Keratinocyte (primary cell): Measurements from ENCODE around the gene LAMA2. TPM values are rescaled to one million over a fixed set of nuclear protein-coding genes. Genes with fewer than 3 reads are reported as not detected.
A peak's percentile ranks its signal among the peaks of the same experiment; 100 is the strongest.

ENCODE experiments used
- DNase-seq: peaks from one replicate; pipeline ENCODE4 v3.0.0-alpha.2; 2011; ENCODE audit warnings: low read depth, missing footprints, low spot score
- FAIRE-seq: peaks from 2 replicates; lab custom pipeline; 2011; peaks lifted over from hg19 to GRCh38; lab: Jason Lieb, UNC
- H2AFZ ChIP-seq: 2 replicates; pipeline ENCODE4 v1.6.0; 2012; ENCODE audit warnings: low read length, control low read depth, inconsistent platforms; ENCODE audit not compliant: control insufficient read depth
- H3K27ac ChIP-seq: 2 replicates; pipeline ENCODE4 v1.5.1; 2011; ENCODE audit warnings: low read length; ENCODE audit not compliant: control insufficient read depth, insufficient read depth
- H3K27me3 ChIP-seq: 3 replicates; pipeline ENCODE4 v1.6.0; 2011; ENCODE audit warnings: low read length; ENCODE audit not compliant: control insufficient read depth, insufficient read depth; ENCODE audit errors: extremely low read depth
- H3K36me3 ChIP-seq, 2 experiments: 2 replicates in 1 of 2; 3 replicates in 1 of 2; pipeline ENCODE4 v1.5.1; 2011; ENCODE audit warnings: low read length in 2 of 2, mild to moderate bottlenecking in 1 of 2; ENCODE audit not compliant: control insufficient read depth in 2 of 2, insufficient read depth in 2 of 2; ENCODE audit errors: extremely low read depth in 1 of 2
- H3K4me1 ChIP-seq: 3 replicates; pipeline ENCODE4 v1.5.1; 2011; ENCODE audit warnings: low read length; ENCODE audit not compliant: control insufficient read depth, insufficient read depth; ENCODE audit errors: extremely low read depth
- H3K4me2 ChIP-seq: 3 replicates; pipeline ENCODE4 v1.6.0; 2011; ENCODE audit warnings: low read depth, low read length; ENCODE audit not compliant: control insufficient read depth, insufficient read depth; ENCODE audit errors: extremely low read depth
- H3K4me3 ChIP-seq, 3 experiments: fragments of 200-600 bp in 1 of 3; sonication (generic) in 1 of 3; 2 replicates in 2 of 3; 3 replicates in 1 of 3; pipeline ENCODE4 v1.5.1; 2011 to 2016; ENCODE audit warnings: low read length in 3 of 3, mild to moderate bottlenecking in 3 of 3, control low read depth in 2 of 3, inconsistent platforms in 1 of 3, low read depth in 1 of 3, mixed read lengths in 1 of 3, mixed run types in 1 of 3, moderate library complexity in 1 of 3; ENCODE audit not compliant: control insufficient read depth in 2 of 3, insufficient read depth in 2 of 3; ENCODE audit errors: extremely low read depth in 1 of 3
- H3K79me2 ChIP-seq: 2 replicates; pipeline ENCODE4 v1.6.0; 2012; ENCODE audit warnings: low read length; ENCODE audit not compliant: control insufficient read depth, insufficient read depth
- H3K9ac ChIP-seq: 3 replicates; pipeline ENCODE4 v1.6.0; 2011; ENCODE audit warnings: low read length; ENCODE audit not compliant: control insufficient read depth, insufficient read depth; ENCODE audit errors: extremely low read depth
- H3K9me1 ChIP-seq: 3 replicates; pipeline ENCODE4 v1.6.0; 2011; ENCODE audit warnings: low read length; ENCODE audit not compliant: control insufficient read depth, insufficient read depth; ENCODE audit errors: extremely low read depth
- H3K9me3 ChIP-seq: 2 replicates; pipeline ENCODE4 v1.5.1; 2012; ENCODE audit warnings: low read depth, low read length; ENCODE audit not compliant: control insufficient read depth
- H4K20me1 ChIP-seq: 3 replicates; pipeline ENCODE4 v1.6.0; 2011; ENCODE audit warnings: low read length; ENCODE audit not compliant: control insufficient read depth, insufficient read depth; ENCODE audit errors: extremely low read depth
- EZH2 ChIP-seq: IDR thresholded peaks from one replicate; pipeline ENCODE4 v1.6.1; 2012; ENCODE audit warnings: inconsistent platforms, mild to moderate bottlenecking, low read length, moderate library complexity
- dilution Hi-C: fragments of 300-500 bp; cut with MboI; formaldehyde crosslinking; loops from one replicate; pipeline ENCODE4 v1.7.0; 2020; ENCODE audit warnings: low sequenced_read_pairs; ENCODE audit not compliant: extremely low pct_ligation_motif_present
- polyA plus RNA-seq, 5 experiments: library from polyadenylated mRNA; depleted of rRNA in 3 of 5; stranded (reverse) in 3 of 5; stranded (forward) in 1 of 5; unstranded in 1 of 5; fragments of >200 nt; gene quantifications; 1 replicate in 1 of 5; 2 replicates in 3 of 5; 3 replicates in 1 of 5; pipeline versions ENCODE4 v1.2.1 to v1.2.3, GENCODE V29; 2011 to 2012; ENCODE audit warnings: missing spikeins in 2 of 5, low read depth in 1 of 5, low replicate concordance in 1 of 5
- TF ChIP-seq, protein P1 (sequence below), 3 experiments: IDR thresholded peaks in 1 of 3; conservative IDR thresholded peaks in 1 of 3; optimal IDR thresholded peaks in 1 of 3; 2 replicates in 2 of 3; 3 replicates in 1 of 3; pipeline versions ENCODE3 to v1.5.1; 2011; ENCODE audit warnings: low read length in 3 of 3, mild to moderate bottlenecking in 3 of 3, moderate library complexity in 2 of 3, control low read depth in 1 of 3, inconsistent platforms in 1 of 3; ENCODE audit not compliant: insufficient read depth in 2 of 3; ENCODE audit errors: extremely low read depth in 1 of 3

Gene LAMA2
- polyA plus RNA-seq, 1 donor (not counting 4 experiments of a cell fraction or from before 2014, with no cell fraction given): 1.4 TPM

DNA sequence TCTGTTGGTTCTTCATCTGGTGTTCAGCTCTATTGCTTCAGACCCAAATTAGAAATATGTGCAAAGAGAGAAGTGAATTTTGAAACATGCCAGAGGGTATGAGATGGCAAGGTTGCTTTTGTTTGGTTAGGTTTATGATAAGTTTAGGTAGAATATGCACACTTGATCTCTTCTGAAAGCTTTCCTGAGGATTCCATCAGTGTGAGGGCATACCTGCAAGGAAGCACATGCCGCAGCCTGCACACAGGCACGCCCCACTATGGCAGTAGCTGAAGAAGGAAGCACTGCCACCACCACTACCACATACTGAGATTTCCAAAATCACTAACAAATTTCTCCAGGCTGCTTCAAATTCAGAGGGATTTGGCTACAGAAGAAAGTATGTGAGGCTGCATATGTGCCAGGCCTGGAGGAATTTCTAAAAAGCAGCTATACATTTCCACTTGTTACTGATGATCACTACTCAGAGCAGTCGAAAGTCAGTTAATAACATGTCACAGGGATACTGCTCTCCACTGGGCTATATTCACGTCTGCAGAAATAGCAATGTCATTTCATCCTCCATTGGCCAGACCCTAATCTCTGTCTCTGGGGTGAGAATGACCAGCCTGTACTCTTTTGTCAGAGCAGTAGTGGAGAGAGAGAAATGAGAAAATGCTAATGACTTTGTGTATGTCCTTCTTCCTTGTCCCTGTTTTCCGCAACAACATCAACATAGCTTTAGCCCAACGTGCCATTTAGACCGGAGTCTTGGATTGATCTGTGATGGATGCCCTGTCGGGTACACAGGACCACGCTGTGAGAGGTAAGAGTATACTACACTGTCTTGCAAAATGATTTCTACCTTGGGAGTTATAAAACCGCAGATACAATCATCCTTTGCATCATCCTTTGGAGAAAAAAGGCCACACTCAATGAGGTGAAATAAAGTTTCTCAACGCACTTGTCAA, 396.7 kb downstream of the LAMA2 start:
- no peaks in the 10 kb centered on the region for H3K79me2 ChIP-seq
- H3K9me3 ChIP-seq: no peaks in the 10 kb centered on the region
- H3K4me3 ChIP-seq: no peak overlapping the region
- no peak for DNase-seq
- no peaks in the 10 kb centered on the region for H3K36me3 ChIP-seq
- H4K20me1 ChIP-seq: no peaks in the 10 kb centered on the region
- peak; percentile 78 for FAIRE-seq
- dilution Hi-C loops: no loop called here
- TF ChIP-seq EZH2: no peak
- TF ChIP-seq, protein P1, sequence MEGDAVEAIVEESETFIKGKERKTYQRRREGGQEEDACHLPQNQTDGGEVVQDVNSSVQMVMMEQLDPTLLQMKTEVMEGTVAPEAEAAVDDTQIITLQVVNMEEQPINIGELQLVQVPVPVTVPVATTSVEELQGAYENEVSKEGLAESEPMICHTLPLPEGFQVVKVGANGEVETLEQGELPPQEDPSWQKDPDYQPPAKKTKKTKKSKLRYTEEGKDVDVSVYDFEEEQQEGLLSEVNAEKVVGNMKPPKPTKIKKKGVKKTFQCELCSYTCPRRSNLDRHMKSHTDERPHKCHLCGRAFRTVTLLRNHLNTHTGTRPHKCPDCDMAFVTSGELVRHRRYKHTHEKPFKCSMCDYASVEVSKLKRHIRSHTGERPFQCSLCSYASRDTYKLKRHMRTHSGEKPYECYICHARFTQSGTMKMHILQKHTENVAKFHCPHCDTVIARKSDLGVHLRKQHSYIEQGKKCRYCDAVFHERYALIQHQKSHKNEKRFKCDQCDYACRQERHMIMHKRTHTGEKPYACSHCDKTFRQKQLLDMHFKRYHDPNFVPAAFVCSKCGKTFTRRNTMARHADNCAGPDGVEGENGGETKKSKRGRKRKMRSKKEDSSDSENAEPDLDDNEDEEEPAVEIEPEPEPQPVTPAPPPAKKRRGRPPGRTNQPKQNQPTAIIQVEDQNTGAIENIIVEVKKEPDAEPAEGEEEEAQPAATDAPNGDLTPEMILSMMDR (optimal IDR thresholded peaks at IDR 0.05 in 1 of 3, IDR thresholded peaks at IDR 0.05 in 1 of 3, conservative IDR thresholded peaks at IDR 0.05 in 1 of 3; ENCODE audit: extremely low read depth in 1 of 3, insufficient read depth in 2 of 3, low read length in 3 of 3): no peak
- no peak overlapping the region for H3K27ac ChIP-seq
- H3K4me1 ChIP-seq: peaks cover 10% of the 10 kb centered on the region
- peak overlapping the region; percentile 28 for H2AFZ ChIP-seq
- no peak overlapping the region for H3K9ac ChIP-seq
- peak overlapping the region; percentile 0 for H3K4me2 ChIP-seq
- H3K27me3 ChIP-seq: no peaks in the 10 kb centered on the region
- H3K9me1 ChIP-seq: no peaks in the 10 kb centered on the region

GRCh38 chr6:129280293-129280644, 397.3 kb downstream of the LAMA2 start:
- Histone ChIP-seq H3K79me2 (no peaks in the 10 kb centered on the region), H3K4me2 (no peak overlapping the region), H3K4me3 (no peak overlapping the region), H4K20me1 (no peaks in the 10 kb centered on the region), H3K9me3 (no peaks in the 10 kb centered on the region), H3K27me3 (no peaks in the 10 kb centered on the region), H3K36me3 (no peaks in the 10 kb centered on the region), H3K9me1 (no peaks in the 10 kb centered on the region), H3K9ac (no peak overlapping the region), H3K27ac (no peak overlapping the region), H3K4me1 (peaks cover 10% of the 10 kb centered on the region), H2AFZ (no peak overlapping the region)
- no peak for FAIRE-seq
- no peak for DNase-seq
- dilution Hi-C loops: no loop called here
- TF ChIP-seq EZH2: no peak
- TF ChIP-seq, protein P1 (optimal IDR thresholded peaks at IDR 0.05 in 1 of 3, IDR thresholded peaks at IDR 0.05 in 1 of 3, conservative IDR thresholded peaks at IDR 0.05 in 1 of 3; ENCODE audit: extremely low read depth in 1 of 3, insufficient read depth in 2 of 3, low read length in 3 of 3): no peak
